Stimulated activated CD4-positive, alpha-beta T cell treated with anti-CD3 and anti-CD28 coated beads, Interleukin-15, amount 100 ng/mL, for 1 hour (primary cell): ENCODE results near the gene CMA1.
"Not testable (repeated sequence)": the region's sequence is repeated elsewhere in the genome, so short reads cannot be mapped to it uniquely, and the experiment has no call there.

Experiments used
- DNase-seq, 2 donors: peaks; one replicate each; pipeline ENCODE4 v3.0.0-alpha.2; 2020; ENCODE audit warnings: low read depth in 1 of 2, low spot score in 1 of 2

Gene CMA1

DNA sequence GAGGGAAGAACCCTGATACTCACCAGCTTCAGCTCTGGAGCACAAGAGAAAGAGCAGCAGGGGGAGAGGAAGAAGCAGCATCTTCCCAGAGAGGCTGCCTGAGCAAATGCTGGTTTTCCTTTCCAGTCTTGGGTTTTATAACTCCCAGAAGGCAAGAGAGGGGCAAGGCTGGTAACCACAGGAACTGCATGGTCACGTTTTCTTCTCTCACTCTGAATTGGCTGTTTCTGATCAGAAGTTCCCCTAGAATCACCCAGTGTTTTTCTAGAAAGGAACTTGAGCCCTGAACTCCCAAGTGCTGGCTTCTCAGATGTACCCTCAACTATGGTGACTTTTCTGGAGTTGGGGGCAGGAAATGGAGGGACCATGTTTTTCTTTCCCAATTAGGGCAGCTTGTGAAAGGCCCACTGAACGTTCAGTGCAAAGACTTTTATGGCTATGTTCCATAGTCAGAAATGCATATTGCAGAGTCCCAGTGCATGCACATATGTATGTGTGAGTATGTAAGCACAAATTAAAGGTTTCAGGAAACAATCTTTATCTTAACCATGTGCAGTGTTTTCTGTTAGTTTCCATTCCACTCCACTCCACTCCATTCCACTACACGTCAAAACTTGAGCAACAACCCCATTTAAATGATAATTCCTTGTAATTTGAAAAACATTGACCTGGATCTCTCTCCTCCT, at the start of gene CMA1:
Gene CMA1, minus strand, starts transcription at position 111 of the 686 bp plus-strand sequence. Its CDS starts 30 bp downstream, at position 81.
- DNase-seq, result no peak

DNA sequence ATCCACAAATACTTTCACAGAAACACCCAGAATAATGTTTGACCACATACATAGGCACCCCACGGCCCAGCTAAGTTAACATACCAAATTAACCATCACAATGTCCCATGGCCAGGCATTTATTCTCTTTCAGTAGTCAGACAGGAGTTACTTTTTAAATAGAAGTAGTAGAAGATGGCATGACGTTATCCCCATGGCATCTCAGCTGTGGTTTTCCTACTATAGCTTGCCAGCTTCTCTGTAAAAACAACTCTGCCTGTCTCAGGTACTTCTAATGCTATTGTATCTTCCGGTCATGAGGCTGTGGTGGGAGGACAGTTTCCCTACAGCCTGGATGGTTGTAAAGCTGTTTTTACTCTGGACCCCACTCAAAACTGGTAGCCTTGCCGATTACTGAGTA, 48.7 kb upstream of the CMA1 start:
- DNase-seq, result no peak

- DNase-seq, result not testable (repeated sequence)
Measured at GRCh38 chr14:24549064-24549463, 41.0 kb upstream of the CMA1 start.

DNA sequence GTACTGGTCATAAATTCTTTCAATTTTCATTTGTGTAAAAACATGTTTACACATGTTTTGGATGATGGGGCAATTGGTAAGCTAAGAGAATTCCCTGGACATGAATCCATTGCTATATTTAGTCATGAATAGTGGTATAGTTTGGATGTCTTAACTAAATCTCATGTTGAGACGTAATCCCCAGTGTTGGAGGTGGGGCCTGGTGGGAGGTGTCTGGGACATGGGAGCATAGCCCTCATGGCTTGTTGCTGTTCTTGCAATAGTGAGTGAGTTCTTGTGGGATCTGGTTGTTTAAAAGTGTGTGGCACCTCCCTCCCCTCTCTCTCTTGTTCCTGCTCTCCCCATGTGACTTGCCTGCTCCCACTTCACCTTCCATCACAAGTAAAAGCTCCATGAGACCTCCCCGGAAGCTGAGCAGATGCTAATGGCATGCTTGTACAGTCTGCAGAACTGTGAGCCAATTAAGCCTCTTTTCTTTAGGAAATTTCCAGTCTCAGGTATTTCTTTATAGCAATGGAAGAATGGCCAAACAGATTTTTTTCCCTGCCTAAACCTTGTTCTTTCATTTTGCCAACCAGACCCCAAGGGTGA, 34.4 kb upstream of the CMA1 start:
- no peak for DNase-seq

DNA sequence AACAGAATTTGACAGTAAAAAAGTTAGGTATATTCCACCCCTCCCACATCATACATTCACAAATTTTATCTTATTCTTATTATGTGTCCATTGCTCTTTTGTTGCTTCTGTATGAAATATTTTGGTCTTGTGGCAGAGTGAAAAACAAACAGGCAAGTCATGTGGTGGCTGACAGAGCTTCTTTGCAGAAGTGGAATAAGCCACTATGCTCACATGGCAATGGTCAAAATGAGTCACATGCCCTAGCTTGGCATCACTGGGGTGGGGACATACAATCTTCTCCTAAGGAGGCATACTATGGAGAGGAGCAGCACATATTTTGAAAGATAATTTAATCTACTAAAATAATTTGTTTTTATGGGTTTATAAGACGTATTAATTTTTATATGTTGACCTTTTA, 27.7 kb upstream of the CMA1 start:
- DNase-seq, result no peak

DNA sequence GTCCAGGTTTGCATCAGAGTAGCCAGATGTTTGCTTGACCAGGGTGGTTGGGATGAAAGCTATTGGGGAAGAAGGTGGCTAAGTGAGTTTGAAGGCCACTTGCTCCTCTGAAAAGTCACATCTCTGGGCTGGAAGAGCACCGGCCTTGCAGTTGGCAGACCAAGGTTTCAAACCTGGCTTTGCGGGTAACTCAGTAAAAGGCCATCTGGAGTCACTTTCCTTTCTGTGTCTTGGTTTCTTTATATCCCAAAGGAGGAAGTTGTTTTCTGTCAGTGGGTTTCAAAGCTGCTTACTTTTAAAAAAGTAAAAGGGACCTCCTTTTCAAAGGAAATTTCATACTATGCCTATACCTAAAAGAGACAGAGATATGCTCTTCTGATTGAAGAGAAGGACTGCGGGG, 26.2 kb upstream of the CMA1 start:
- no peak for DNase-seq

DNA sequence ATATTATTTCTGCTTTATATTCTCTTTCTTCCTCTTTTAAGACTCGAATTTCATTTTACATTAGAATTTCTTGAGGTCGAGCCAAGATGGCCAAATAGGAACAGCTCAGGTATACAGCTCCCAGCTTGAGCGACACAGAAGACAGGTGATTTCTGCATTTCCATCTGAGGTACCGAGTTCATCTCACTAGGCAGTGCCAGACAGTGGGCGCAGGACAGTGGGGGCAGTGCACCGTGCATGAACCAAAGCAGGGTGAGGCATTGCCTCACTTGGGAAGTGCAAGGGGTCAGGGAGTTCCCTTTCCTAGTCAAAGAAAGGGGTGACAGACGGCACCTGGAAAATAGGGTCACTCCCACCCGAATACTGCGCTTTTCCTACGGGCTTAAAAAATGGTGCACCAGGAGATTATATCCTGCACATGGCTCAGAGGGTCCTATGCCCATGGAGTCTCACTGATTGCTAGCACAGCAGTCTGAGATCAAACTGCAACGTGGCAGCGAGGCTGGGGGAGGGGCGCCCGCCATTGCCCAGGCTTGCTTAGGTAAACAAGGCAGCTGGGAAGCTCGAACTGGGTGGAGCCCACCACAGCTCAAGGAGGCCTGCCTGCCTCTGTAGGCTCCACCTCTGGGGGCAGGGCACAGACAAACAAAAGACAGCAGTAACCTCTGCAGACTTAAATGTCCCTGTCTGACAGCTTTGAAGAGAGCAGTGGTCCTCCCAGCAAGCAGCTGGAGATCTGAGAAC, 18.0 kb upstream of the CMA1 start:
- DNase-seq, result not testable (repeated sequence)

DNA sequence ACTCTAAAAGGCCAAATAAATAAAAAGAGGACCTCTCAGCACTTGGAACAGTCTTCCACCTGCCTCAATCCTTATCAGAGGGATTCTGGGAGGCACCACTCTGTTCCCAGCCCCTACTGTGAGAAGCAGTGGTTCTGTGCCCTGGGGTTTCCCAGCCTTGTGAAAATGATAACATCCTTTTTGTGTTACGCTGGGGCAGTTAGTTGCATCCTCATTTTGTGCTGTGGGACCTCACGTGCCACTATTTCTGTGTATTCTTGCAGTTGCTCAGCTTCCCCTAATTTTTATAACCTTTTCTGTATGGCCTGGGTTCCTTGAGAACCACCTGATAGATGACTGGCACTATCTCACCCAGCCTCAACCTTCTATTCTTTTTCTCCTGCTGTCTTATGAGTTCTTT, 10.8 kb upstream of the CMA1 start:
- no peak for DNase-seq

GRCh38 chr14:24514209-24514608, 6.1 kb upstream of the CMA1 start:
- DNase-seq, result no peak

GRCh38 chr14:24513009-24513408, 4.9 kb upstream of the CMA1 start:
- no peak for DNase-seq

DNA sequence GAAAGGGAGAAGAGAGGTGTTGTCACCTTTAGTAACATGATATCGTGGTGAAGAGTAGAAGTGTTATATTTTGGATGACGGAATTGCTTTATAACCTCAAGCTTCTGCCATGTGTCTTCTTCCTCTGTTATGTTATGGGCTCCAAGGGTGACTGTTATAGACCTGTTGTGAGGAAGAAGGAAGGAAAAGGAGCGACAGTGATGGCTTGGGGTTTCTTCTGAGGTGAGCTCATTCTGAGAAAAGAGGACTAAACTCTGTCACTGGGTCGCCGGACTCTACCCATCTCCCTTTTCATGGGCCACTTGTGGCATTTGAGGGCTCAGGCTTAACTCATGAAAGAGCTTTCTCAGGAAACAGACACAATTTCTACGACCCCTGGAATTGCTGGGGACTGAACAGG, 1.6 kb downstream of the CMA1 start:
- DNase-seq, result no peak

DNA sequence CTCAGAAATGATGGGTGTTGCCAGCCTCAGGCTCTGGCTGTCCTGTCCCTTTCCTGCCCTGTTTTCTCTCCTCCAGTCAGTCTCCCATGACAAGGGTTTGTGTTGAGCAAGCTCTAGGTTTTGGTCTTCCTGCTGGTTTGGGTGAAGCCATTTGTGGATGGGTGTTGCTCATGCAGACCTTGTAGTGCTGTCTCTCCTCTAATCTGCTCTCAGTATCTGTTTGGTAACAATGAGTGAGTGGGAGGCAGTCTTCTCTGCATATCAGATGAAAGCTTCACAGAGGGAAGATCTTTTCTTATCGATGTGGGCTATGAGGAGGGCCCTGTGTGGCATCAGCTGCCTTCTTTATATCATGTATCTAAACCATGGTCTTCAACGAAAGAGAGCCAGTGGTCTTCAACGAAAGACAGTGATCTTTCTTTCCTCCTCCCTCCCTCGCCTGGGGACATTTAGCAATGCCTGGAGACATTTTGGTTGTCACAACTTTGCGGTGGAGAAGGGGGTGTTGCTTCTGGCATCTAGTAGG, 3.6 kb downstream of the CMA1 start:
- DNase-seq, result no peak

GRCh38 chr14:24491586-24492408, 16.3 kb downstream of the CMA1 start:
- DNase-seq, result not testable (repeated sequence)

DNA sequence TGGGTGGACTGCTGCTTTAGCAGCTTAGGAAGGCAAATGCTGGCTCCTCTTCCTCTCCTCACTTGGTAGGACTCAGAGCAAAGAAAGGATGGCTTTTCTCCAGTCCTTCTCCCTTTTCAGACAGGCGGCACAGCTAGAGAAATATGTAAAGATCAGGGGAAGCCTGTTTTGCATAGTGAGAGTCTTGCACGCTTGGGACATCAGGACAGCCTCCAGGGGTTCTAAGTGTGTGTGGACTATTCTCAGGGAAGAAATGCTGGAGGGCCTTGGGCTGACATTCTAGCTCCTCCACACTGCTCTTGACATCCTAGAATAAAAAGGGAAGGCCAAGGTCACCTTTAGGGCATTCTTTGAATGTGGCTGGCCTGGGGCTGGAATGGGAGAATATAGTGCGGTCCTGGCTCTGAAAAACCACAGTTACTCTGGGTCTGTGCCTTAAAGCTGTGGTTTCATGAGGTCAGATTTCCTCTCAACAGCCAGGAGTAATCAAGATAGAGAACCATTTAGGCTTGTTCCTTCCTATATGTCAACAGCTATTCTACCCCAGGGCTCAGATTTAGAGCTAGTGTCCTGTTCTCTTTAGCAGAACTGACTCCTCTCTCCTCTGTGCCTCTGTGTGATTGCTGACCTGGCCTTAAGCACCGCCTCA, 24.3 kb downstream of the CMA1 start:
- no peak for DNase-seq

DNA sequence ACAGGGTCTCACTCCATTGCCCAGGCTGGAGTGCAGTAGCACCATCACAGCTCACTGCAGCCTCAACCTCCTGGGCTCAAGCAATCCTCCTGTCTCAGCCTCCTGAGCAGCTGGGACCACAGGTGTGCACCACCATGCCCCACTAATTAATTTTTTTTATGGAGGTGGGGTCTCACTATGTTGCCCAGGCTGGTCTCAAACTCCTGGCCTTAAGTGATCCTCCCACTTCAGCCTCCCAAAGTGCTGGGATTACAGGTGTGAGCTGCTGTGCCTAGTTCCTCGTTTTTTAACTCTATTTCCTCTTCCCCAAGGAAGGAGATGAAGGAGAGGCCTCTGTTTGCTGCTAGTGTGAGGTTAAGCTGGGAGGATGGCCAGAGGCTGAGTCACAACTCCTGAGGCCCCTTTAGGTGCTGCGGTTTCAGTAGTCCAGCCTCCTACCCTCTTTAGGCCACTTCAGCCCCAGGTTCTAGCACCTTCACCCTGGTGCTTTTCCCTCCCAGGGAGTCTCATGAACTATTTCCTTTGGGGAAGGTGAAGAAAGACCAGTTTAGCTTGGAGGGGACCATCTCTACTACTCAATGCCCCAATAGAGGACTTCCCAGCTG, 25.3 kb downstream of the CMA1 start:
- DNase-seq, result not testable (repeated sequence)

DNA sequence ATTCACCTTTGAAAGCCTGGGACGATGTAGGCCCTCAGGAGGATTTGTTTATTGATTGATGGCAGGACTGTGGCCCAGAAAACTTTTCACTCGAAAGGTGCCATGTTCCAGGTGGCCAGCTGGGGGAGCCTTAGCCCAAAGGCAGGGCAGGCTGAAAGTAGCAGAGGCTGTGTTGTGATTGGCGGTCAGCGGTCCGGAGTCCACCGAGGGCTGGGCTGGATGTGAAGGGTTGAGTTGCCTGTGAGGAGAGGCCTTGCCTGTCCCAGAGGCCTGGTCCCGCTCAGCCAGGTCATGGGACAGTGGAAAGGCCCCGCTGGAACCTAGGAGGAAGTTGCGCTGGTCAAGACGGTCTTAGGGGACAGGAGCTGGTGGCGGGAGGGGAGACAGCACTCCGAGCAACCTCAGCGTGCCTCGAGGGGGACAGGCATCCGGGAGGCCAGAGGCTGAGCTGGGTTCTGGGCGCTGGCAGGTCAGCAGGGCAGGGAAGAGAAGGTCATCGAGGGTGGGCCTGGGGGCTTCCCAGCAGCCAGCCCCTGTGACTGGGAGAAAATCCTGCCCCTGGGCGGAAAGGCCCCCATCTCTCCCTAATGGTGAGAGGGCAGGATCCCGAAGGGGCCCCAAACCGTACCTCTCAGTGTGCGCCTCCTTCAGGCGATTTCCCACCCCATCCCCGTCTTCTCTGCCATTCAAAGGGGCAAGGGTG, 26.3 kb downstream of the CMA1 start:
- peak in 1 of 2 donors; percentile 19 for DNase-seq

DNA sequence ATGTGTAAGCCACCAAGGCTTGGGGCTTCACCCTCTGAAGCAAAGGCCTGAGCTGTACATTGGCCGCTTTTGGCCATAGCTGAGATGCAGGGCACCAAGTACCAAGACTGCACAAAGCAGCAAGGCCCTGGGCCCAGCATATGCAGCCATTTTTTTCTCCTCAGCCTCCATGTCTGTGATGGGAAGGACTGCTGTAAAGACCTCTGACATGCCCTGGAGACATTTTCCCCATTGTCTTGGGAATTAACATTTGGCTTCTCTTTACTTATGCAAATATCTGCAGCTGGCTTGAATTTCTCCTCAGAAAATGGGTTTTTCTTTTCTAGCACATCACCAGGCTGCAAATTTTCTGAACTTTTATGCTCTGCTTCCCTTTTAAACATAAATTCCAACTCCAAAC, 28.1 kb downstream of the CMA1 start:
- not testable (repeated sequence) for DNase-seq

GRCh38 chr14:24475261-24475660, 32.8 kb downstream of the CMA1 start:
- no peak for DNase-seq

DNA sequence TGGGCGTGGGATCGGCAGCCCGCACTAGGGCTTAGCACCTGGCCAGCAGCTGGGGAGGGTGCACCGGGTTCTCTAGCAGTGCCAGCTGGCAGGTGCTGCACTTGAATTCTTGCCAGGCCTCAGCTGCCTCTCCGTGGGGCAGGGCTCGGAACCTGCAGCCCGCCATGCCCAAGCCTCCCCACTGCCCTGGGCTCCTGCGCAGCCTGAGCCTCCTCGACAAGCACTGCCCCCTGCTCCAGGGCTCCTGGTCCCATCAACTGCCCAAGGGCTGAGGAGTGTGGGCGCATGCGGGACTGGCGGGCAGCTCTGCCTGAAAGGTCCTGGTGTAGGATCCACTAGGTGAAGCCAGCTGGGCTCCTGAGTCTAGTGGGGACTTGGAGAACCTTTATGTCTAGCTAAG, 34.9 kb downstream of the CMA1 start:
- DNase-seq, result no peak

DNA sequence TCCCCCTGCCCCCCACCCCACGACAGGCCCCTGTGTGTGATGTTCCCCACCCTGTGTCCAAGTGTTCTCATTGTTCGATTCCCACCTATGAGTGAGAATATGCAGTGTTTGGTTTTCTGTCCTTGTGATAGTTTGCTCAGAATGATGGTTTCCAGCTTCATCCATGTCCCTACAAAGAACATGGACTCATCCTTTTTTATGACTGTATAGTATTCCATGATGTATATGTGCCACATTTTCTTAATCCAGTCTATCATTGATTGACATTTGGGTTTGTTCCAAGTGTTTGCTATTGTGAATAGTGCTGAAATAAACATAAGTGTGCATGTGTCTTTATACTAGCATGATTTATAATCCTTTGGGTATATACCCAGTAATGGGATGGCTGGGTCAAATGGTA, 37.6 kb downstream of the CMA1 start:
- not testable (repeated sequence) for DNase-seq
